Right renal pelvis (tissue), 4 donors: ENCODE measurements around the gene ADGRB2. TPM values are rescaled to one million over a fixed set of nuclear protein-coding genes. Genes with fewer than 3 reads are reported as not detected.
A peak's percentile ranks its signal among the peaks of the same experiment; 100 is the strongest.

ENCODE experiments used
- DNase-seq, 4 donors: peaks; one replicate each; pipeline ENCODE4 v3.0.0-alpha.2; 2013; ENCODE audit warnings: low read depth in 4 of 4, low spot score in 3 of 4, missing footprints in 1 of 4
- polyA plus RNA-seq, 4 donors: library from polyadenylated mRNA; unstranded; fragments of 120-200 nt; gene quantifications; one replicate each; pipeline ENCODE4 v1.2.1, GENCODE V29; 2013; ENCODE audit not compliant: insufficient read length in 4 of 4

ADGRB2 gene
- polyA plus RNA-seq, 4 donors: 11.4 to 20.3 (median 12.2) TPM

DNA sequence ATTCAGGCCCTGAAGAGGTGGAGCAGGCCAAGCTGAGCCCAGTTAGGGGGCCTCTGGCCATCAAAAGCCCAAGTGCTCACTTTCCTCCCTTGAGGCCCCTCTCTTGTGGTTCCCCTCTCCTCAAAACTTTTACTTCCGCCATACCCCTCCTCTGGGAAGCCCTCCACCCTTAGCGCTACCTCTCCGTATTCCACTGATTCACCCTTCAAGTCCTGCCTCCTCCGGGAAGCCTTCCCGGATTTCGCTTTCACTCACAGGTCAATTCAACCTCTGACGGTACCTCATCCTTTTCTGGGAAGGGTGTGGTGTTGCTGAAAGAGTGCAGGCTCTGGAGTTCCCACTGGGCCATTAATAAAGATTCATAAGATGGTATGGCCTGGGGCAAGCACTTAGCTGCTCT lies 32.6 kb upstream of the ADGRB2 start:
- no peak for DNase-seq

DNA sequence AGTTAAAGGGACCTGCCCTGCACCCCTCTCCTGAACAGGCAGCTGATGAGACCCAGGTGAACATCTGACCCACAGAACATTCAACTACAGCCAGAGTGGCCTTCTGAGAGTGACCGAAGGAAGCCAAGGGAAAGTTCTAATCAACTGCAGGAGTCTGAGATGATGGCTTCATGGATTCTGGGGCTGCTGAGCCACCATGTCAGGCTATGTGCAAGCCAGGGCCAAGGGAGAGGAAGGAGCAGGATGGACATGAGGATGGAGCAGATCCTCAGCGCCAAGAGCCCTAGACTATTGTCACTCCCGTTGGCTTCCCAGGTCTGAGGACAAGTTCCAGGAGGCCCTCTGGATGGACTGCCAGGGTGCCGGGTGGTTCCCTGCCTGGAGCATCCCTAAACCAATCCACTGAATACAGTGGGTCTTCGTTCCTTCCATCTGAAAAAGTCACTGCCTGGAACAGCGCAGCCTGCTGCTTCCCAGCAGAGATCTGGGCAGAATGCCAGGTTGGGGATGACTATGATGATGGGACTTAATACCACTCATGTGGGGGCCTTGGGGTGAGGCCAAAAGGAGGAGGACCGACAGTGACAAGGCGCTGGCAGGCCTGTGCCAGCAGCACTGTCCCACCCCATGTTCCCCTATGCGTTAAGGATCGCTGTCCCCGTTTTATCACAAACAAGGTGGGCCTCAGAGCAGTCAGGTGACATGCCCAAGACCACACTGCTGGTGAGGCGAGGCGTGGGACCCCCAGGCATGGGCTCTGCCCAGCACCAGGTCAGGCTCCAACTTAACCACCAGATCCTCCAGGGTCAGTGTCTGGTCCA lies 31.9 kb upstream of the ADGRB2 start:
- DNase-seq: no peak

DNA sequence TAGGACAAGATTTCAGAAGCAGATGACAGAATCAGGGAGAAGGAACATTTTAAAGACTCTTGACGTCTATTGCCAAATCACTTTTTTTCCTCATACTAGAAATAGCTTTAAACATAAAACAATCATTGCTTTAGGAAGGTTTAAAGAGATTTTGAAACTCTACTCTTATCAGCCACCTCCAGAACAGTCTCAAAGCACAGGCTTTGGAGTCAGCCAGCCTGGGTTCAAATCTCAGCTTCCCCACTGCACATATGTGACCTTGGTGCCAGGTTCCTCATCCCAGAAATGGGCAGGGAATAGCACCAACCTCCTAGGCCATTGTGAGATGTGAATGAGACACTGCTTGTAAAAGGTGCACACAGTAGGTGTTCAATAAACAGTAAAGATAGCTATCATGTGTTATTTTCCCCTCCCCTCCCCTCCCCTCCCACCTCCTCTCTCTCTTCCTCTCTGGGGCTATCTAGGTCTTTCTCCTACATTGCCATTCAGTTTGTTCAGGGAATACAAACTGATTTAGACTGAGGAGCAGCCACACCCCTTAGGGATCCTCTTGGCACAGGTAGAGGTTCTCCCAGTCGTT lies 31.0 kb upstream of the ADGRB2 start:
- no peak for DNase-seq

DNA sequence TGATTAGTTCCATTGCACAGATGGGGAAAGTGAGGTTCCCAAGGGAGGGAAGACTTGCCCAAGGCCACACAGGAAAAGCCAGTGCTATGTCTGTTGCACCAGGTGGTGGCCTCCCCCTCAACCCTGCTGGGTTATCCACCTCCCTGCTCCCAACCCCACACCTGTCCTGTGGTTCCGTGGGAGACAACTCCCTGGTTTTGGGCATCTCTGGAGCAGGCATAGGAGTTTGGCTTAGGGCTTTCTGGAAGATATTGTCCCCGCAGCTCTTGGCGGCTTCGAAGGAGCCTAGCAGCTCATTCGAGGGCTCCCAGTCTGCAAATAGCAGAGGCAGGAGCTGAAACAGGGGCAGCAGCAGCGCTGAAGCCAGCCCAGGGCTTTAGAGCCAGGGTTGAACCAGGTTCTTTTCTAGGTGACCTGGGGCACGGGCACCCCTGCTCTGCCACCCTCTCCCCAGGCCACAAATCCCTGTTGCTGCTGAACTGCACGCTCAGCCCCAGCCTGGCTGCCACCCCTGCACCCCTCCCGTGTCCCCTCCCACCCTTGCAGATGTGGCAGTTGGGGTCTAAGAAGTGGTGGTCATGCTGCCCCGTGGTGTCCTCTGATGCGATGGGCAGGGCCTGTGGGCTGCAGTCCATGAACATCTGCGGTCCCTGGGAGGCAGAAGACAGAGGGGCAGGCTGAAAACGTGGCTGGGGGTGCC lies 29.6 kb upstream of the ADGRB2 start:
- no peak for DNase-seq

DNA sequence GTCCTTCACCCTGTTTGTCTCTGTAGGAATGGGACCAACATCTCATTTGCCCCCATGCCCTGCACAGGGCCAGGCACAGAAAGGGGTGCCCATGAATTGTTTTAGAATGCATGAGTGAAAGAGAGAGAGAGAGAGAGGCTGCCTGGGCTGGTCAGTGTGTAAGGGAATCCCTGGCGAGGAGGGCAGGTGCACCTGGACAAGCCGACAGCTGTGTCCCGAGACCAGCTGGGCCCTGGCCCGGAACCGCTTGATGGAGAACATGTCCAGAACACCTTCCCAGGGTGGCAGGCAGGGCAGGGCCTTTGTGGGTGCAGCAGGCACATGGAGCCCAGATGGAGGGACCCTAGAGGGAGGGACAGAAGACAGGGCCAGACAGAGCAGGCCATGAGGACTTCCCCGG lies 28.9 kb upstream of the ADGRB2 start:
- DNase-seq: no peak

DNA sequence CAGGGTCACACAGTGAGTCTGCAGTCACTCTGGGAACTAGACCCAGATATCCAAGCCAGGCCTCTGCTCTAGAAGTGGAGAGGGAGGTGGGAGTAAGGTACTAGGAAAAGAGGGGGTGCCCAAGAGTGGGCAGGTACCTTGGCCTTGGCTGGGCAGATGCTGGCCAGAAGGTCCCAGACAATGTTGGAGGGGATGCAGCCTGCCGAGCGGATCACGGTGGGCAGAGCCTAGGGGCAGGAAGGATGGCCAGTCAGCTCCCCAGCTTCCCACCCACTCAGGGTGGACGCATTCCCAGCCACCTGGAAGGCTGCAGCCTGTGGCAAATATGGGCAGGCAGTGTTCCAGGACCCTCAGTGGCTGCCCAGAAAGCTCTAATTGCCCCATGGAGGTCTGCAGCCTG lies 28.4 kb upstream of the ADGRB2 start:
- DNase-seq: no peak

DNA sequence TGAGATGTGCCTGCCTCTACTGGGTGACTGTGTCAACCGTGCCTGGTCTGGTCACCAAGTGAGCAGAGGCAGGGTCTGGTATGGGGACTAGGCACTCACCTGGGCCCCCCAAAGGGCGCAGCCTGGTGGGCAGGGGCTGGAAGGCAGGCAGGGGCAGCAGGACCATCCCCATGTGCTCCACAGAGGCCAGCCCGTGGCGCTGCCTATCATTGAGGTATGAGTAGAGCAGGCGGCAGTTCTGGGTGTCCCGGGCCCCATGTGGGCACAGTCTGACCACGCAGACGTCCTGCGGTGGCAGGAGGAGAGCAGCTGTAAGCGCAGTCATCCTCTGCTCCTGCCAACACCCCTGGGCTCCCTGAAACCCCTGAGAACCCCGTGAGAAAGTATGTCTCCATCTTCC lies 28.0 kb upstream of the ADGRB2 start:
- DNase-seq: no peak

DNA sequence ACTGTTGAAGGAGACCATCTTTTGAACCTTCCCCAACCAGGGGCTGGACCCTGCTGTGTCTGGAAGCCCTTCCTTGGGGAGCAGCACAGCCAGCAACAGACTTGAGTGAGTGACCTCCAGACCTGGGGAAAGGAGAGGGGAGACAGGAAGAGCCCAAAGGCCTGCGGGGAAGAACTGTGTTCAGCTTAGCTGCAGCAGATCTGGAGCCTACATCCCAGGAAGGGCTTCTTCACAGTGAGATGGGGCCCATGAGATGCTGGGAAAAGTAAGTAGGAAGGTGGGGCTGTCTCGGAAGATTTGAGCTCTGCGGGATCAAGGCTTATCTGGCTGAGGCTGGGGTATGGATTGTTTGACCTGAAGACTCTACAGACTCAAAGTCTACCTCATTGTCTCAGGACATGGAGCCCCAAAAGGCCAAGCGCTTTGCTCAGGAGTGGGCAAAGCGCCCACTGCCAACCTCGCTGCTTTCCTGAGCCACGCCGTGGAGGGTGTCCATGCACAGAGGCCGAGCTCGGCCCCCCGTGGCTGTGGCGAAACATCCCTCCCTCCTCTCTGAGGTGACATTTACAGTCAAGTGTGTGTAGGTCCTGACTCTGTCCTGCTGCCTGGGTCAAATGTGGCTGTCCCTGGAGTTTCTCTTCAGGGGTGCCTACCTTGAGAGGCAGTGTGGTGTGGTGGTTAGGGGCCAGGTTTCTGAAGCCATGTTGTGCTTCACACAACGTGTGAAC lies 27.2 kb upstream of the ADGRB2 start:
- no peak for DNase-seq

DNA sequence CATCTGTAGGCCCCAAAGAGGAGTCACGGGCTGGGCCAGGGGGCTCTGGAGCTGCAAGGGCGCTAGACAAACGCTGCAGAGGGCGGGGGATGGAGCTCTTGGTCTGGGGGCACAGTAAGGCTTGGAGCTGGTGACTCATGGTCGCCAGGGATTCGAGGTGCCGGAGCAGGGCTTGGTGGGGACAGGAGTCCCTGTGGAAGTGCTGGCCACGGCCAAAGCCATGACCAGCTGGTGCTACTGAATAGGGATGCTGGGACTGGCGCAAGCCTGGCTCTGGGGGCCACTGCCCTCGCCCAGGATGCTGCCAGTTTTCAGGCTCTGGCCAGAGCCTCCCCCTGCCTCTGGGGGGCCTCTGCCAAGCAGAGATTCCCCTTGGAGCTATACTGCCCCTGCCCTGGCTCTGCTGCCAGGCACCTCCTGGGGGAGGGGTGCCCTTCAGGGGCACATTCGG lies 26.5 kb upstream of the ADGRB2 start:
- DNase-seq: no peak

DNA sequence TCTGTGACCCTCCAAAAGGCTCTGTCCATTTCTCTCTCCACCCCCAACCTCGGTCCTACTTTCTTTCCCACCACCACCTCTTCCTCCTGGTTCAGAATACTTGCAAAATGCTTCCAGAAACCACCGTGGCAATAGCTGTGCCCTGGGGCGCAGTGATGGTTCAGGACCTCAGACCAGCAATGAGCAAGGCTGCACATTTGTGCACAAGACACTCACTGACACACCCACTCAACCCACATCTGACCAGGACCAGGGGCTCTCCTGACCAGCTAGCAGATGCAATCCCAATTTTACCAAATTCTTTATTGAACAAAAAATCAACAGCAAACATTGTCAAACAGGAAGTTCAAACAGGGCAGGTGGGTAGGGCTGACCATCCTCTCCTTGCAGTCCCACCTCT lies 26.0 kb upstream of the ADGRB2 start:
- DNase-seq: no peak

DNA sequence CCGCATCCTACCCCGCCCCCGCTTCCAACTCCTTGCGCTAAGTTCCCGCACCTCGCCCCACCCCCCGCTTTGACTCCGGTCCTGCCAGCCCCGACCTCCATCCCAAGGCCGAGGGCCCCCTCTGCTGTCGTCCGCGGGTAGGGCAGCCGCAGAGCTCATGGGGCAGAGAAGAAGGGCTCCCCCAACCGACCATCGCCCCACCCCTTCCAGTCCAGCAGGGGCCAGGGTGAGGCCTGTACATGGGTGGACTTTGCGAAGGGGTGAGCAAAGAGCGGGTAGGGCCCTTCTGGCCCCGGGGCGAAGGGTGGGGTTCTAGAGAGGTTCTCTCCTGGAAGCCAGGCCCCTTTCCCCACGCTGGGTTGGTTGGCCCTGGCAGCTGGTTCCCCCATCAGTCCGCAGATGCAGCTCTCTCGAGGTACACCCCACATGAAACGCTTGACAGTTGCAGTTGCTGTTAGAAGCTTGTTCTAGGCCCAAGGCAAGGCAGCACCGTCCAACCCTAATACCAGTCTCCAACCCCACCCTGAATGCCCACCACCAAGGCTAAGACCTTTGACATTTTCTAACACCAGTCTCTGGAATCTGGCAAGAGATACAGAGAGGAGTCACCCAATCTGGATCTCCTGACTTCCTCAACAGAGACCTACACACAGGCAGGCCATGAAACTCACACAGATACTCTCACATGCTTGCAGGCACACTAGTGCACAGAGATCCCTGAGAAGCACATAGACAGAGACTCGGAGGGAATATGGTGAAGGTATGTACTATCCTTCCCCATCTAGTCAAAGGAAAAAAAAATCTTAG lies 25.3 kb upstream of the ADGRB2 start:
- peak; percentile 71 to 83 (median 76) for DNase-seq

DNA sequence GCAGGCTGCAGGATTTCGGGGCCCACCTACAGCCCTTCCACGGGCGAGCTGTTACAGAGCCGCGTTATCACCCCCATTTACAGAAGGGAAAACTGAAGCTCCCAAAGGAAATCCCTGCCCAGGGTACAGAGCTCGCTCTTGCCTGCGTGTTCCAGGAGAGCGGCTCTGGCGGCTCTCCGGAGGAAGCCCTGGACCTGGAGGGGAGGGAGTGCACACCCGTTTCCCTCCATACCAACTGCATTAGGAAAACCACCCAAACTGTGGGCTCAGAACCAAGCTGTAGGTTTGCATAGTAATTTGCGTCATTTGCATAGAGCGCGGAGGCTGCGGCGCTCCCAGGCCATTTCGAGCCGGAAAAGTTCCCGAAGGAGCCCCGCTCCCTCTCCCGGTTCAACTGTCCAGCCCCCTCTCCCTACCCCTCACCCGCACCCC lies 24.7 kb upstream of the ADGRB2 start:
- DNase-seq: no peak

DNA sequence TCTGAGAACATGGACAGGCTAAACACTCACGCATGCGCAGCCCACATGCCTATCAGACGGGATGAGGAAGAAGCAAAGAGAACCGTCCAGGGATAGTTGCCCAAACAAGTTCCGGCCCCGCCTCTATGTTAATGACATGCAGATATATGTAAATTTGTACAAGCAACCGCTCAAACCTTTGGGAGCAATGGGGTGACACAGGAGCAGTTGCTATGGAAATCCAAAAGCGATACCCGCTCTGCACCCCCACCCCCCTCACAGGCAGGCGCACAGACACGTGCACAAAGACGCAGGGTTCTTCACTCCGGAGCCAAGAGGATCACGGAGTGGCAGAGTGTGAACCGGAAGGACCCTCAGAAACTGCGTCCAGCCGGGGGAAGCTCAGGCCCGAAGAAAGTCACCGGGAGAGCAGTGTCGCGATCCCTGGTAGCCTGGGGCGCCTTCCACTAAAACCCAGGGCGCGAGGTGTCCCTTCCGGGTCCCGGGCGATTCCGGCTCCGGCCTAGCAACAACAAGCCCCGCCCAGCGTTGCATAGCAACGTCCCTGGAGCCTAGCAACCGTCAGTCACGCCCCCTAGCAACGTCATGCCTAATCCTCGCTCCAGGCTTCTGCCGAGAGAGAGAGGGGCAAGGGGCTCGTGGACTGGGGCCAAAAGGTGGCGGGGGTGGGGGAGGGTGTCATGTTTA lies 24.1 kb upstream of the ADGRB2 start:
- peak; percentile 77 to 89 (median 82) for DNase-seq

DNA sequence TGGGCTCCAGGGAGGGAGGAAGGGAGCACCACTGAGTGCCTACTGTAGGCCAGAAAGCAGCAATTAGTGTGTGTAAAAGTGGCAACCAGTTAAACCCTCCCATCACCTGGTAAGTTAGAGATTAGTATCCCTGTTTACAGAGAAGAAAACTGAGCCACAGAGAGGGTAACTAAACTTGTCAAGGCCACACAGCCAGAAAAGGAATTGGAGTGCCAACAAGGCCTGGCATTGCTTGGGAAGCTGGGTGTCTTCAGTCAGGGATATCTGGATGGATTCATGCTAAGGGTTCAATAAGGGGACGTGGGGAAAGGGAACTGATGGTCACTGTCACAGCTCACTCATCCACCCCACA lies 23.6 kb upstream of the ADGRB2 start:
- DNase-seq: no peak

DNA sequence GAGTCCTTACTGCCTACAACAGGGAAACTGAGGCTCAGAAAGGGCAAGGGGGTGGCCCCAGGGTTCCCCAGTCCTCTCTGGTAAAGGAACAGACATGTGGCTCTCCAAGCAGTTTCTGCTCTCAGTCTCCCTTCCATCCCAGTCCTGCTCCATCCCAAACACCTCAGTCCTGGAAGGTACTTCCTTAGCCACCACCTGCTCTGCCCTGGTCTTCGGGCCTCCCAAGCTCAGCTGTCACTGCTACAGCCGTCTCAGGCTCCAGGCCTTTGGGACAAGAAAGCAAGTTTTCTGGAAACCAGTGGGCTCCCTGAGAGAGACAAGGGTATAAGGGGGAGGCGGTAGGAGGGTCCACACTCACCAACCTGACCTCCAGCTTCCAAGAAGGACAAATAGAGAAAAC lies 23.1 kb upstream of the ADGRB2 start:
- DNase-seq: no peak

DNA sequence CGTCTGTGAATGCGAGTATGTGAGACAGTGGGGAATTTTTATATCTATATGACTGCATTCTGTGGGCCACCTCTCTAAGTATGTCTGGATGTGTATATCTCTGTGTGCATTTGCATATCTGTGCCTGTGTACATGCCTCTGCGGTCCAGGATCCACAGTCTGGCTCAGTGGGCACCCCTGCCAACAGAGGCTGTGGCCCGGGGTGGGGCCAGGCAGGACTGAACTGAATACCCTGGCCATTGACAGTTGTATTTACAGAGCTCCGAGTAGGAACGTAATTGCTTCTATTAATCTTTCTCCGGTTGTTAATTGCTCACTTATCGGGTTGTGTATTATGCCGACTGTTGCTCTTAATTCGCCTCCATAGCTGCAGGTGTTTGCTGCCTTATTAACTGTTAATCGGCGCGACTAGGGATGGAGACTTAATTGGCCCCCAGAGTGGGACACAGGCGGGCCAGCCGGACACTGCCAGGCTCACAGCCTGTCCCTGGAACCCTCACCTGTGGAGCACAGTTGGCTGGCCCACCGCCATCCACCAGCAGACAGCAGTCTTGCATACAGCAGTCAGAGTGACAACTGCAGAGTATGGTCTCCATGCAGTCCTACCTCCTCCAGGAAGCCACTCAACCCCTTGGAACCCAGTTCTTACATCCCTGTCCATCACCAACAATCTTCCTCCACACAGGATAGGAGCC lies 22.4 kb upstream of the ADGRB2 start:
- DNase-seq: no peak

DNA sequence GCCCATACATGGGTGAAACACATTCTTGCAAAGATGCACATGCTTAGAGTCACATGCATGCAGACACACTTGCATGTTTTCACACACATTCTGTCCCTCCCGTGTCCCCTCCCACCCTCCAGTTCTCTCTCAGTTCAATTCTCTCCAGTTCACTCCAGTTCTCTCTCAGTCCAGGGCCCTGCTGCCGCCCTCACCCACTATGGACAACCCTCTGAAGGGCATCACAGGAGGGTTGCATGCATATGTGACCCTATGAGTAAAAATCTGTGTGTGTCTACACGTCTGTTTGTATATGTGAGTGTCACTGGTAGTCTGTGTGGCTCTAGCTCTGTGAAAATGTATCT lies 21.8 kb upstream of the ADGRB2 start:
- no peak for DNase-seq

DNA sequence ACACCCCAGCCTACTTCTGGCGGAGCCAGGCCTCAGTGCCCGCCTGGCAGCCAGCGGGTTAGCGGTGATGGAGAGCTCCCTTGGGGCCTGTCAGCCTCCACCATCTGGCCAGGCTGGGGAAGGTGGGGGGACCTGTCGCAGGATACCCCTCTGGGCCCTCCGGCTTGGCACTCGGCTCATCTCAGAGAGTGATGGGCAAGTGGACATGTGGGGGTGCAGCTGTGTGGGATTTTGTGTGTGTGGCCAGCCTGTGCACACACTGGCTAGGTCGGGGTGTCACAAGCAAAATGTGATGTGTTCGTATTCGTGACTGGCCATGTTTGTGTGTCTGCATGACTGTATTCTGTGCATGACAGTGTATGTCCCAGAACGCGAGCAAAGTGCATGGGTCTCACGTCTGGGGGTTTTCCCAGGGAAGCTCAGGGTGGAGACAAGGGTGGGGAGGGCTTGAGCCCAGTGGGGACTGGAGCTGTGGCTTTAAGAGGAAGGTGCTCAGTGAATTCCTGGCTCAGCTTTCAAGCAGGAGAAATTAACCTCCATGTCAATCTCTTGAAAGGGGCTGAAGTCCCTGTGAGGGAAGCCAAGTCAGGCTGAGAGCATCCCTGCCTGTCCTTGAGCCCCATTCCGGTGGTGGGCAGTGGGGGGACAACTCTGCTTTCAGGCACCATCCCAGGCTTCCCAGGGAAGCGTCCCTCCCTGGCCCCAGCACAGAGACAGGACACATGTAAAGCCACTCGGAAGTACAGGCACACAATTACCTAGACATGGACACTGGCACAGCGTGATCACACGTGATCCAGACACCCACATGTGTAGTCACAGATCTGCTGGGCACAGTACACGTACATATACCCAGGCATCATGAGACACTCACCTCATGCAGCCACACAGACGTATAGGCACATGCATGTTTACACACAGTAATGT lies 21.1 kb upstream of the ADGRB2 start:
- no peak for DNase-seq
